ENCODE data around the gene B3GLCT. TPM values are rescaled to one million over a fixed set of nuclear protein-coding genes. Genes with fewer than 3 reads are reported as not detected.

B3GLCT gene
- total RNA-seq, 1 donor from 2014 or later, result 30.3 TPM

GRCh38 chr13:31352467-31352866 lies 152.7 kb downstream of the B3GLCT start:
- Histone ChIP-seq H3K4me3 (ENCODE audit: low read length in 3 of 3) (peak overlapping the region in 1 of 3 donors; percentile 22), H3K9ac (ENCODE audit: low read depth in 1 of 3, low read length in 3 of 3) (no peak overlapping the region), H3K4me1 (ENCODE audit: control insufficient read depth in 3 of 3, insufficient read depth in 3 of 3, low read length in 3 of 3) (peaks cover 0 to 4% (median 0%) of the 10 kb centered on the region in 3 donors), H3K36me3 (ENCODE audit: control insufficient read depth in 3 of 3, insufficient read depth in 3 of 3, low read length in 3 of 3) (no peaks in the 10 kb centered on the region), H3K27me3 (ENCODE audit: control insufficient read depth in 3 of 3, insufficient read depth in 3 of 3, low read length in 3 of 3) (peaks cover 0 to 9% (median 8%) of the 10 kb centered on the region in 3 donors), H3K9me3 (ENCODE audit: control insufficient read depth in 3 of 3, low read length in 3 of 3) (no peaks in the 10 kb centered on the region), H3K27ac (ENCODE audit: low read depth, low read length) (no peak overlapping the region)

DNA sequence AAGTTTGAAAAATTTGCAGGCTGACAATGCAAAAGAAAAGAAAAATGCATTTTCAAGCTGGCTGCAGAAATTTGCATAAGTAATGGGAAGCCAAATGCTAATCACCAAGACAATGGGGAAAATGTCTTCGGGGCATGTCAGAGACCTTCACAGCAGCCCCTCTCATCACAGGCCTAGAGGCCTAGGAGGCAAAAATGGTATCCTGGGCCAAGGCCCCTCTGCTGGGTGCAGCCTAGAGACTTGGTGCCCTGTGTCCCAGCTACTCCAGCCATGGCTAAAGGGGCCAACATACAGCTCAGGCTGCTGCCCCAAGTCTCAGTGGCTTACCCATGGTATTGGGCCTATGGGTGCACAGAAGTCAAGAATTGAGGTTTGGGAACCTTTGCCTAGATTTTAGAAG lies 155.2 kb downstream of the B3GLCT start:
- Histone ChIP-seq H3K36me3 (ENCODE audit: control insufficient read depth in 3 of 3, insufficient read depth in 3 of 3, low read length in 3 of 3) (no peaks in the 10 kb centered on the region), H3K27me3 (ENCODE audit: control insufficient read depth in 3 of 3, insufficient read depth in 3 of 3, low read length in 3 of 3) (peaks cover 0 to 8% (median 7%) of the 10 kb centered on the region in 3 donors), H3K4me1 (ENCODE audit: control insufficient read depth in 3 of 3, insufficient read depth in 3 of 3, low read length in 3 of 3) (peaks cover 0 to 4% (median 0%) of the 10 kb centered on the region in 3 donors), H3K27ac (ENCODE audit: low read depth, low read length) (no peak overlapping the region), H3K9me3 (ENCODE audit: control insufficient read depth in 3 of 3, low read length in 3 of 3) (no peaks in the 10 kb centered on the region), H3K9ac (ENCODE audit: low read depth in 1 of 3, low read length in 3 of 3) (no peak overlapping the region), H3K4me3 (ENCODE audit: low read length in 3 of 3) (no peak overlapping the region)

- H3K9ac ChIP-seq (ENCODE audit: low read depth in 1 of 3, low read length in 3 of 3), result no peak overlapping the region
- peaks cover 0 to 5% (median 3%) of the 10 kb centered on the region in 3 donors for H3K27me3 ChIP-seq (ENCODE audit: control insufficient read depth in 3 of 3, insufficient read depth in 3 of 3, low read length in 3 of 3)
- H3K36me3 ChIP-seq (ENCODE audit: control insufficient read depth in 3 of 3, insufficient read depth in 3 of 3, low read length in 3 of 3), result no peaks in the 10 kb centered on the region
- H3K4me1 ChIP-seq (ENCODE audit: control insufficient read depth in 3 of 3, insufficient read depth in 3 of 3, low read length in 3 of 3), result peaks cover 0 to 3% (median 0%) of the 10 kb centered on the region in 3 donors
- H3K4me3 ChIP-seq (ENCODE audit: low read length in 3 of 3), result no peak overlapping the region
- no peak overlapping the region for H3K27ac ChIP-seq (ENCODE audit: low read depth, low read length)
- H3K9me3 ChIP-seq (ENCODE audit: control insufficient read depth in 3 of 3, low read length in 3 of 3), result no peaks in the 10 kb centered on the region
Observed at GRCh38 chr13:31356991-31357390, 157.2 kb downstream of the B3GLCT start.

GRCh38 chr13:31357581-31357980 lies 157.8 kb downstream of the B3GLCT start:
- no peak overlapping the region for H3K4me3 ChIP-seq (ENCODE audit: low read length in 3 of 3)
- H3K27me3 ChIP-seq (ENCODE audit: control insufficient read depth in 3 of 3, insufficient read depth in 3 of 3, low read length in 3 of 3), result peaks cover 0 to 3% (median 2%) of the 10 kb centered on the region in 3 donors
- H3K9me3 ChIP-seq (ENCODE audit: control insufficient read depth in 3 of 3, low read length in 3 of 3), result no peaks in the 10 kb centered on the region
- no peak overlapping the region for H3K9ac ChIP-seq (ENCODE audit: low read depth in 1 of 3, low read length in 3 of 3)
- no peaks in the 10 kb centered on the region for H3K4me1 ChIP-seq (ENCODE audit: control insufficient read depth in 3 of 3, insufficient read depth in 3 of 3, low read length in 3 of 3)
- no peak overlapping the region for H3K27ac ChIP-seq (ENCODE audit: low read depth, low read length)
- no peaks in the 10 kb centered on the region for H3K36me3 ChIP-seq (ENCODE audit: control insufficient read depth in 3 of 3, insufficient read depth in 3 of 3, low read length in 3 of 3)

DNA sequence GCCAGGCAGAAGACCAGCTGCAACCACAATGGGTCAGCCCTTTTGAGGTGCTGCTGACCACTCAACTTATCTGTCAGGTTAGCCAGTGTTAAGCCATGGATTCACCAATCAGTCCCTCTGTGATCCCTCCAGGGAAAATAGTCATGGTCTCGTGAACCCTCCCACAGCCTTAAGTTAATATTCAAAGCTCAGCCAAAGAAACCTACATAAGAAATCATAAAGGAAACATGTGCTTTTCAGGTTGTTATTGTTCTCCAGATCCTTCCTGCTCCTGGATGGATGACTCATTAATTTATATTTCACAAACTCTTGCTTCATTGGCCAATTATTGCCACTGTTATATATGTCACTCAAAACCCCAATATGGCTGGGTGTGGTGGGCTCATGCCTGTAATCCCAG lies 161.9 kb downstream of the B3GLCT start:
- Histone ChIP-seq H3K9ac (ENCODE audit: low read depth in 1 of 3, low read length in 3 of 3) (no peak overlapping the region), H3K27me3 (ENCODE audit: control insufficient read depth in 3 of 3, insufficient read depth in 3 of 3, low read length in 3 of 3) (no peaks in the 10 kb centered on the region), H3K36me3 (ENCODE audit: control insufficient read depth in 3 of 3, insufficient read depth in 3 of 3, low read length in 3 of 3) (no peaks in the 10 kb centered on the region), H3K4me3 (ENCODE audit: low read length in 3 of 3) (no peak overlapping the region), H3K9me3 (ENCODE audit: control insufficient read depth in 3 of 3, low read length in 3 of 3) (peaks cover 4 to 7% (median 4%) of the 10 kb centered on the region in 3 donors), H3K4me1 (ENCODE audit: control insufficient read depth in 3 of 3, insufficient read depth in 3 of 3, low read length in 3 of 3) (no peaks in the 10 kb centered on the region), H3K27ac (ENCODE audit: low read depth, low read length) (no peak overlapping the region)

- no peak overlapping the region for H3K27ac ChIP-seq (ENCODE audit: low read depth, low read length)
- H3K9me3 ChIP-seq (ENCODE audit: control insufficient read depth in 3 of 3, low read length in 3 of 3), result peaks cover 4 to 7% (median 4%) of the 10 kb centered on the region in 3 donors
- H3K36me3 ChIP-seq (ENCODE audit: control insufficient read depth in 3 of 3, insufficient read depth in 3 of 3, low read length in 3 of 3), result no peaks in the 10 kb centered on the region
- H3K27me3 ChIP-seq (ENCODE audit: control insufficient read depth in 3 of 3, insufficient read depth in 3 of 3, low read length in 3 of 3), result no peaks in the 10 kb centered on the region
- no peaks in the 10 kb centered on the region for H3K4me1 ChIP-seq (ENCODE audit: control insufficient read depth in 3 of 3, insufficient read depth in 3 of 3, low read length in 3 of 3)
- peak overlapping the region in 1 of 3 donors; percentile 5 for H3K4me3 ChIP-seq (ENCODE audit: low read length in 3 of 3)
- no peak overlapping the region for H3K9ac ChIP-seq (ENCODE audit: low read depth in 1 of 3, low read length in 3 of 3)
Observed at GRCh38 chr13:31365630-31366029, 165.9 kb downstream of the B3GLCT start.

- no peaks in the 10 kb centered on the region for H3K36me3 ChIP-seq (ENCODE audit: control insufficient read depth in 3 of 3, insufficient read depth in 3 of 3, low read length in 3 of 3)
- no peaks in the 10 kb centered on the region for H3K27me3 ChIP-seq (ENCODE audit: control insufficient read depth in 3 of 3, insufficient read depth in 3 of 3, low read length in 3 of 3)
- H3K27ac ChIP-seq (ENCODE audit: low read depth, low read length), result no peak overlapping the region
- H3K9ac ChIP-seq (ENCODE audit: low read depth in 1 of 3, low read length in 3 of 3), result no peak overlapping the region
- H3K4me3 ChIP-seq (ENCODE audit: low read length in 3 of 3), result no peak overlapping the region
- peaks cover 4 to 7% (median 4%) of the 10 kb centered on the region in 3 donors for H3K9me3 ChIP-seq (ENCODE audit: control insufficient read depth in 3 of 3, low read length in 3 of 3)
- H3K4me1 ChIP-seq (ENCODE audit: control insufficient read depth in 3 of 3, insufficient read depth in 3 of 3, low read length in 3 of 3), result no peaks in the 10 kb centered on the region
Observed at GRCh38 chr13:31367410-31367809, 167.6 kb downstream of the B3GLCT start.

- Histone ChIP-seq H3K36me3 (ENCODE audit: control insufficient read depth in 3 of 3, insufficient read depth in 3 of 3, low read length in 3 of 3) (no peaks in the 10 kb centered on the region), H3K9me3 (ENCODE audit: control insufficient read depth in 3 of 3, low read length in 3 of 3) (peaks cover 4 to 7% (median 4%) of the 10 kb centered on the region in 3 donors), H3K27me3 (ENCODE audit: control insufficient read depth in 3 of 3, insufficient read depth in 3 of 3, low read length in 3 of 3) (no peaks in the 10 kb centered on the region), H3K27ac (ENCODE audit: low read depth, low read length) (no peak overlapping the region), H3K4me1 (ENCODE audit: control insufficient read depth in 3 of 3, insufficient read depth in 3 of 3, low read length in 3 of 3) (no peaks in the 10 kb centered on the region), H3K4me3 (ENCODE audit: low read length in 3 of 3) (no peak overlapping the region), H3K9ac (ENCODE audit: low read depth in 1 of 3, low read length in 3 of 3) (no peak overlapping the region)
Observed at GRCh38 chr13:31369213-31369612, 169.4 kb downstream of the B3GLCT start.

DNA sequence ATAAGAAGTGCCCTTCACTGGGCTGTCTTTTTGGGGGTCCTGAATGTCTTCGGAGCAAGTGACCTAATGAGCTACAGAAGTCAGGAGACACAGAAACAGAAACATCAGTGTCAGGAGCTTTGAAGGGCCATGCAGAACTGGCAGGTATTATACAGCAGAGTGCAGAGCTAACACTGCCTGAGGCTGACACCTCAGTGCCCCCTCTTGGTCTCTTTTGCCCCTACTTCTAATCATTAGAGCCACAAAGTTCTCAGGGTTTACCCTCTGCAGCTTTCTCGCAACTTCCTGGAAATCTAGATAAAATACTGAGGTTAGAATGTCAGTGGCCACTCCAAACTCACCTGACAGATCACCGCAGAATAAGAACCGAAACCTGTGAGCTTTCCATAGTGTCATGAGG lies 172.7 kb downstream of the B3GLCT start:
- H3K9ac ChIP-seq (ENCODE audit: low read depth in 1 of 3, low read length in 3 of 3), result no peak overlapping the region
- H3K36me3 ChIP-seq (ENCODE audit: control insufficient read depth in 3 of 3, insufficient read depth in 3 of 3, low read length in 3 of 3), result no peaks in the 10 kb centered on the region
- no peak overlapping the region for H3K27ac ChIP-seq (ENCODE audit: low read depth, low read length)
- H3K4me1 ChIP-seq (ENCODE audit: control insufficient read depth in 3 of 3, insufficient read depth in 3 of 3, low read length in 3 of 3), result no peaks in the 10 kb centered on the region
- H3K9me3 ChIP-seq (ENCODE audit: control insufficient read depth in 3 of 3, low read length in 3 of 3), result no peaks in the 10 kb centered on the region
- no peaks in the 10 kb centered on the region for H3K27me3 ChIP-seq (ENCODE audit: control insufficient read depth in 3 of 3, insufficient read depth in 3 of 3, low read length in 3 of 3)
- no peak overlapping the region for H3K4me3 ChIP-seq (ENCODE audit: low read length in 3 of 3)

GRCh38 chr13:31374682-31375081 lies 174.9 kb downstream of the B3GLCT start:
- no peak overlapping the region for H3K4me3 ChIP-seq (ENCODE audit: low read length in 3 of 3)
- no peaks in the 10 kb centered on the region for H3K4me1 ChIP-seq (ENCODE audit: control insufficient read depth in 3 of 3, insufficient read depth in 3 of 3, low read length in 3 of 3)
- no peaks in the 10 kb centered on the region for H3K9me3 ChIP-seq (ENCODE audit: control insufficient read depth in 3 of 3, low read length in 3 of 3)
- no peaks in the 10 kb centered on the region for H3K27me3 ChIP-seq (ENCODE audit: control insufficient read depth in 3 of 3, insufficient read depth in 3 of 3, low read length in 3 of 3)
- H3K27ac ChIP-seq (ENCODE audit: low read depth, low read length), result no peak overlapping the region
- H3K9ac ChIP-seq (ENCODE audit: low read depth in 1 of 3, low read length in 3 of 3), result no peak overlapping the region
- H3K36me3 ChIP-seq (ENCODE audit: control insufficient read depth in 3 of 3, insufficient read depth in 3 of 3, low read length in 3 of 3), result no peaks in the 10 kb centered on the region

DNA sequence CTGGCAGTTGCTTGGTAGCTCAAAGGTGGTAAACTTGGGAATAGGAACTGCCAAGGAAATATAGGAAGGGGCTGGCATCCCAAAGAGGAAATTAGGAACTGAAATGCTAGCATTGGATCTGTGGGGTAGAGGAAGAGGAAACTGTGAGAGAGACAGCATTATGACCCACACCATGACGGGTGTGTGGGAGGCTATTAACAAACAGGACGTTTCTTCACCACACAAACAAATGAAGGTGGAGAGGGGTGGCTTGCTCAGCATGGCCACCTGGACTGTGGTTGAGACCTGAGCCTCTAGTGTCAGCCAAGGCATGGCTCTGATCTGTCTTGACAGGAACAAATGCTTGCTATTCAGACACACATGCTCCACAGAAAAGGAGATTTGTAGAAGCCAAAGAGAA lies 178.2 kb downstream of the B3GLCT start:
- no peaks in the 10 kb centered on the region for H3K4me1 ChIP-seq (ENCODE audit: control insufficient read depth in 3 of 3, insufficient read depth in 3 of 3, low read length in 3 of 3)
- no peak overlapping the region for H3K27ac ChIP-seq (ENCODE audit: low read depth, low read length)
- H3K9ac ChIP-seq (ENCODE audit: low read depth in 1 of 3, low read length in 3 of 3), result no peak overlapping the region
- H3K4me3 ChIP-seq (ENCODE audit: low read length in 3 of 3), result no peak overlapping the region
- no peaks in the 10 kb centered on the region for H3K27me3 ChIP-seq (ENCODE audit: control insufficient read depth in 3 of 3, insufficient read depth in 3 of 3, low read length in 3 of 3)
- no peaks in the 10 kb centered on the region for H3K9me3 ChIP-seq (ENCODE audit: control insufficient read depth in 3 of 3, low read length in 3 of 3)
- H3K36me3 ChIP-seq (ENCODE audit: control insufficient read depth in 3 of 3, insufficient read depth in 3 of 3, low read length in 3 of 3), result no peaks in the 10 kb centered on the region
